OCI-LY7 (cell line): Measurements from ENCODE around the gene TCF20.

ENCODE experiments used
- EZH2phosphoT487 ChIP-seq: fragments of 200-600 bp; sonication (generic); IDR thresholded peaks from 2 replicates; pipeline ENCODE4 v1.6.1; 2018; ENCODE audit warnings: low read depth, borderline replicate concordance, mild to moderate bottlenecking, mixed run types, antibody characterized with exemption, low read length, moderate library complexity, mixed read lengths
- TF ChIP-seq, protein P1 (sequence below): fragments of 200-600 bp; sonication (generic); conservative IDR thresholded peaks from 2 replicates; pipeline ENCODE4 v1.5.1; 2014; ENCODE audit warnings: mild to moderate bottlenecking, antibody characterized with exemption, low read length, moderate library complexity, mixed read lengths

DNA sequence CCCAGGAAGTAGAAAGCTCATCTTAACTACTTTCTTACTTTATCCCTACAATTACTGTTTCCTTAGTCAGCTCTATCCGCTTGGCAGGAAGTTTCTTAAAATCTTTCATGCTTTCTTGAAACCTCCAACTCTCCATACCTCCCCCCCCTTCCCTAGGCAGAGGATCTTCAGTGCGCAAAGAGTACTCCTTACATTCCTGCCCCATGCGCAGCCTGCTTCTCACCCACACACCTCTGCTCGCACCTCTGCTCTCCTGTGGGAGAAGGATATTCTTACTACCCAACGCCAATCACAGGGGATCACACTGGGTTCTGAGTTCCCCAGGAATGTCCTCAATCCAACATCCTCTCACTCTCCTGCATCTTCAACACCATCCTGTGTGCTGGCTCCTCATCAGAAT is 12.3 kb downstream of the TCF20 start:
- TF ChIP-seq, protein P1, sequence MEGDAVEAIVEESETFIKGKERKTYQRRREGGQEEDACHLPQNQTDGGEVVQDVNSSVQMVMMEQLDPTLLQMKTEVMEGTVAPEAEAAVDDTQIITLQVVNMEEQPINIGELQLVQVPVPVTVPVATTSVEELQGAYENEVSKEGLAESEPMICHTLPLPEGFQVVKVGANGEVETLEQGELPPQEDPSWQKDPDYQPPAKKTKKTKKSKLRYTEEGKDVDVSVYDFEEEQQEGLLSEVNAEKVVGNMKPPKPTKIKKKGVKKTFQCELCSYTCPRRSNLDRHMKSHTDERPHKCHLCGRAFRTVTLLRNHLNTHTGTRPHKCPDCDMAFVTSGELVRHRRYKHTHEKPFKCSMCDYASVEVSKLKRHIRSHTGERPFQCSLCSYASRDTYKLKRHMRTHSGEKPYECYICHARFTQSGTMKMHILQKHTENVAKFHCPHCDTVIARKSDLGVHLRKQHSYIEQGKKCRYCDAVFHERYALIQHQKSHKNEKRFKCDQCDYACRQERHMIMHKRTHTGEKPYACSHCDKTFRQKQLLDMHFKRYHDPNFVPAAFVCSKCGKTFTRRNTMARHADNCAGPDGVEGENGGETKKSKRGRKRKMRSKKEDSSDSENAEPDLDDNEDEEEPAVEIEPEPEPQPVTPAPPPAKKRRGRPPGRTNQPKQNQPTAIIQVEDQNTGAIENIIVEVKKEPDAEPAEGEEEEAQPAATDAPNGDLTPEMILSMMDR = no peak
- no peak for TF ChIP-seq EZH2phosphoT487
